ENCODE results near the gene FBXO42. TPM values are rescaled to one million over a fixed set of nuclear protein-coding genes. Genes with fewer than 3 reads are reported as not detected.

The FBXO42 gene
- total RNA-seq, 1 experiment from 2014 or later, result 13.0 TPM

DNA sequence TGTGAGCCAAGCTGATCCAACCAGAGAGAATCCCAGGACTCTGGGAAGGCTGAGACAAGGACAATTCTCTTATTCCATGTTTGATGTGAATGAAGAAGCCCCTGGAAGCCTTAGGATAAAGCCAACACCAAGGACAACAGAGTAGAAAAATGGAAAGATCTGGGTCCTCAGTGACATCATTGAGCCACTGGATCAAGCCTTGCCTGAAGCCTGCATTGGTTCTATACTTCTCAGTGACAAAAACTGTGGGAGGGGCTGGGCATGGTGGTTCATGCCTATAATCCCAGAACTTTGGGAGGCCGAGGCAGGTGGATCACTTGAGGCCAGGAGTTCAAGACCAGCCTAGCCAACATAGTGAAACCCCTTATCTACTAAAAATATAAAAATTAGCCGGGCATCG lies 155.4 kb downstream of the FBXO42 start:
- TF ChIP-seq CTCF (conservative IDR thresholded peaks at IDR 0.05) (no peak), EZH2 (IDR thresholded peaks at IDR 0.05; ENCODE audit: low read depth) (no peak)
- no TSS peak for BruUV-seq (replicated peaks)
- no peak overlapping the region for H3K4me2 ChIP-seq
- intact Hi-C loops (cut with micrococcal nuclease; ENCODE audit: unreplicated experiment), result no loop called here
- ChIA-PET POLR2A (ENCODE audit: unreplicated experiment) (no interaction called here), CTCF (no interaction called here)
- H3K4me1 ChIP-seq (replicated peaks; ENCODE audit: insufficient read depth), result no peaks in the 10 kb centered on the region
- H2AFZ ChIP-seq, result no peak overlapping the region
- no peaks in the 10 kb centered on the region for H3F3A ChIP-seq (ENCODE audit: insufficient read depth, low read depth)
- H3K79me2 ChIP-seq (ENCODE audit: low read depth), result no peaks in the 10 kb centered on the region
- H3K9me2 ChIP-seq (ENCODE audit: insufficient read depth), result no peaks in the 10 kb centered on the region
- no peaks in the 10 kb centered on the region for H4K20me1 ChIP-seq (ENCODE audit: insufficient read depth)
- DNase-seq, result no peak
- H3K4me3 ChIP-seq, result no peak overlapping the region
- no peak overlapping the region for H3K27ac ChIP-seq
- no peaks in the 10 kb centered on the region for H3K27me3 ChIP-seq (ENCODE audit: insufficient read depth, low read depth)
- no peaks in the 10 kb centered on the region for H3K36me3 ChIP-seq (ENCODE audit: low read depth)
- no peaks in the 10 kb centered on the region for H3K9me3 ChIP-seq (ENCODE audit: insufficient read depth, low read depth)

Other genes starting within 250 kb of the FBXO42 start
- 48.3 and 65.8 TPM in 2 replicates for gene EPHA2, start 196.4 kb downstream of the FBXO42 start, total RNA-seq (2021)
- 38.5 and 44.3 TPM in 2 replicates for gene ARHGEF19, start 139.8 kb downstream of the FBXO42 start, total RNA-seq (2021)
- 4.5 and 6.1 TPM in 2 replicates for gene CPLANE2, start 115.3 kb downstream of the FBXO42 start, total RNA-seq (2021)
- gene SZRD1, start 14.8 kb upstream of the FBXO42 start, total RNA-seq (2021), result 104 and 114 TPM in 2 replicates
- gene SPATA21, start 84.9 kb upstream of the FBXO42 start, total RNA-seq (2021), result not detected in 2 replicates
- gene NECAP2, start 88.2 kb upstream of the FBXO42 start, total RNA-seq (2021), result 49.6 and 52.4 TPM in 2 replicates
- gene RNU1-1, start 161.8 kb upstream of the FBXO42 start, total RNA-seq (2021), result 1,333 and 3,235 TPM in 2 replicates

All from PC-9 (cell line).